TTC549 (cell line): Measurements from ENCODE around the gene DSTYK.
"Not testable (repeated sequence)": the region's sequence is repeated elsewhere in the genome, so short reads cannot be mapped to it uniquely, and the experiment has no call there.

Experiments
- FAIRE-seq: peaks from 2 replicates; lab custom pipeline; 2012; peaks lifted over from hg19 to GRCh38; lab: Jason Lieb, UNC

DSTYK gene

GRCh38 chr1:205170532-205171269, 40.8 kb downstream of the DSTYK start:
- FAIRE-seq, result no peak

- FAIRE-seq, result no peak
Observed at GRCh38 chr1:205169248-205169647, 42.3 kb downstream of the DSTYK start.

- no peak for FAIRE-seq
Observed at GRCh38 chr1:205168291-205168690, 43.2 kb downstream of the DSTYK start.

- FAIRE-seq, result no peak
Observed at GRCh38 chr1:205162301-205162700, 49.2 kb downstream of the DSTYK start.

- FAIRE-seq, result no peak
Observed at GRCh38 chr1:205161076-205161475, 50.4 kb downstream of the DSTYK start.

GRCh38 chr1:205158048-205158616, 53.4 kb downstream of the DSTYK start:
- FAIRE-seq, result no peak

GRCh38 chr1:205155665-205156377, 55.7 kb downstream of the DSTYK start:
- FAIRE-seq, result not testable (repeated sequence)

- FAIRE-seq, result no peak
Observed at GRCh38 chr1:205152505-205152904, 59.0 kb downstream of the DSTYK start.

GRCh38 chr1:205150651-205151428, 60.7 kb downstream of the DSTYK start:
- peak; percentile 22 for FAIRE-seq

GRCh38 chr1:205147191-205147835, 64.2 kb downstream of the DSTYK start:
- FAIRE-seq, result no peak

GRCh38 chr1:205144751-205145150, 66.8 kb downstream of the DSTYK start:
- no peak for FAIRE-seq

- FAIRE-seq, result no peak
Observed at GRCh38 chr1:205144046-205144720, 67.3 kb downstream of the DSTYK start.

GRCh38 chr1:205142102-205142469, 69.4 kb downstream of the DSTYK start:
- FAIRE-seq, result no peak

GRCh38 chr1:205141236-205142101, 70.0 kb downstream of the DSTYK start:
- peak; percentile 96 for FAIRE-seq

- FAIRE-seq, result no peak
Observed at GRCh38 chr1:205140113-205140512, 71.4 kb downstream of the DSTYK start.

GRCh38 chr1:205137901-205138300, 73.6 kb downstream of the DSTYK start:
- FAIRE-seq, result no peak

- FAIRE-seq, result no peak
Observed at GRCh38 chr1:205133287-205133686, 78.2 kb downstream of the DSTYK start.

GRCh38 chr1:205129447-205130029, 82.0 kb downstream of the DSTYK start:
- no peak for FAIRE-seq

GRCh38 chr1:205128050-205128449, 83.5 kb downstream of the DSTYK start:
- FAIRE-seq, result no peak

GRCh38 chr1:205127646-205128045, 83.9 kb downstream of the DSTYK start:
- FAIRE-seq, result no peak
